Stomach (tissue), 4 donors: ENCODE data around the gene FBN2.

Experiments used
- POLR2A ChIP-seq, 4 donors: fragments of 450-650 bp; IDR thresholded peaks; one replicate each; pipeline ENCODE4 v1.6.1; 2016; ENCODE audit warnings: antibody characterized with exemption in 4 of 4, control low read depth in 2 of 4, mild to moderate bottlenecking in 1 of 4, moderate library complexity in 1 of 4
- POLR2AphosphoS5 ChIP-seq, 3 donors: sonication (generic); formaldehyde crosslinking; IDR thresholded peaks; one replicate each; pipeline ENCODE4 v1.6.1; 2016; ENCODE audit warnings: antibody characterized with exemption in 3 of 3
- TF ChIP-seq, protein P1 (sequence below), 7 experiments: fragments of 450-650 bp in 4 of 7; fragments of 200-600 bp in 3 of 7; sonication (generic) in 3 of 7; IDR thresholded peaks; one replicate each; pipeline ENCODE4 v1.5.1; 2016 to 2019; ENCODE audit warnings: antibody characterized with exemption in 7 of 7, control low read depth in 2 of 7, mild to moderate bottlenecking in 1 of 7

DNA sequence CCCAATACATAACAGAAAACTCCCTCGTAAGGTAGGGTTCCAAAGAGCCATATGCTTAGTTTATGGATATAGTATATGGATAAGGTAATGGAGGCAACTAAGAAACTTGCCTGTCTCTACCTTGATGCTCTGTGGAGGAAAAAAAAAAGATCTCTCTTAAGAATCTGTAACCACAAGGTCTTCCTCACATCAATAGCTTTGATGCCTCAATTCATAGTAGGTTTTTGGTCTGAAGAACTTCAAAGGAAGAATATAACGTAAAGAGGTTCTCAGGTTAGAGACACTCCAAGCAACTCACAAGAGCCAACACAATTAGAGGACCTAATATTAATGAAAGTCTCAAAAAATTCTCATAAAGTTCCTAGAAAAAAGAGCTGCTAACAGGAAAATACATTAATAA is 140.2 kb downstream of the FBN2 start:
- TF ChIP-seq POLR2AphosphoS5 (IDR thresholded peaks at IDR 0.05) (no peak), POLR2A (IDR thresholded peaks at IDR 0.05) (no peak)
- TF ChIP-seq, protein P1, sequence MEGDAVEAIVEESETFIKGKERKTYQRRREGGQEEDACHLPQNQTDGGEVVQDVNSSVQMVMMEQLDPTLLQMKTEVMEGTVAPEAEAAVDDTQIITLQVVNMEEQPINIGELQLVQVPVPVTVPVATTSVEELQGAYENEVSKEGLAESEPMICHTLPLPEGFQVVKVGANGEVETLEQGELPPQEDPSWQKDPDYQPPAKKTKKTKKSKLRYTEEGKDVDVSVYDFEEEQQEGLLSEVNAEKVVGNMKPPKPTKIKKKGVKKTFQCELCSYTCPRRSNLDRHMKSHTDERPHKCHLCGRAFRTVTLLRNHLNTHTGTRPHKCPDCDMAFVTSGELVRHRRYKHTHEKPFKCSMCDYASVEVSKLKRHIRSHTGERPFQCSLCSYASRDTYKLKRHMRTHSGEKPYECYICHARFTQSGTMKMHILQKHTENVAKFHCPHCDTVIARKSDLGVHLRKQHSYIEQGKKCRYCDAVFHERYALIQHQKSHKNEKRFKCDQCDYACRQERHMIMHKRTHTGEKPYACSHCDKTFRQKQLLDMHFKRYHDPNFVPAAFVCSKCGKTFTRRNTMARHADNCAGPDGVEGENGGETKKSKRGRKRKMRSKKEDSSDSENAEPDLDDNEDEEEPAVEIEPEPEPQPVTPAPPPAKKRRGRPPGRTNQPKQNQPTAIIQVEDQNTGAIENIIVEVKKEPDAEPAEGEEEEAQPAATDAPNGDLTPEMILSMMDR (IDR thresholded peaks at IDR 0.05) = no peak
